Panc1 (cell line): Measurements from ENCODE around the gene SDK2. TPM values are rescaled to one million over a fixed set of nuclear protein-coding genes. Genes with fewer than 3 reads are reported as not detected.

Source experiments
- ATAC-seq: fragments of 200-7000 bp; cut with Tn5 transposase; 2 replicates; pipeline ENCODE4 v1.9.1; 2020; ENCODE audit warnings: mild to moderate bottlenecking, moderate library complexity
- BruUV-seq: library from RNA; stranded (reverse); fragments of 400-500 nt; replicated peaks from 2 replicates; lab custom pipeline; 2021; lab: Mats Ljungman, UMichigan
- CTCF ChIA-PET: fragments of 300-600 bp; sonication (Branson Sonifier 250); formaldehyde crosslinking; loops from one replicate; lab custom pipeline; 2022; ENCODE audit warnings: antibody characterized with exemption; lab: Charles Lee
- POLR2A ChIA-PET: fragments of 300-600 bp; sonication (Branson Sonifier 250); formaldehyde crosslinking; loops from one replicate; lab custom pipeline; 2022; ENCODE audit warnings: antibody characterized with exemption; lab: Charles Lee
- DNase-seq: peaks from one replicate; pipeline ENCODE4 v3.0.0-alpha.2; 2010; ENCODE audit warnings: low read depth, low spot score
- H3K27ac ChIP-seq: 2 replicates; pipeline ENCODE4 v1.5.1; 2011; ENCODE audit warnings: mild to moderate bottlenecking, low read length, inconsistent platforms
- H3K27me3 ChIP-seq: fragments of 200-500 bp; sonication (Bioruptor generic); 2 replicates; pipeline ENCODE4 v1.6.0; 2014; ENCODE audit warnings: low read length, inconsistent platforms; ENCODE audit not compliant: control insufficient read depth, insufficient read depth
- H3K36me3 ChIP-seq: fragments of 200-500 bp; sonication (Bioruptor generic); 2 replicates; pipeline ENCODE4 v1.5.1; 2014; ENCODE audit warnings: inconsistent platforms, mild to moderate bottlenecking, low read length, moderate library complexity; ENCODE audit not compliant: control insufficient read depth, insufficient read depth
- H3K4me1 ChIP-seq: 2 replicates; pipeline ENCODE4 v1.5.1; 2011; ENCODE audit warnings: inconsistent platforms, mild to moderate bottlenecking, low read length, moderate library complexity; ENCODE audit not compliant: control insufficient read depth, insufficient read depth
- H3K4me3 ChIP-seq, 2 experiments: 2 replicates each; pipeline ENCODE4 v1.5.1; 2011 to 2012; ENCODE audit warnings: low read depth in 2 of 2, low read length in 2 of 2, mild to moderate bottlenecking in 2 of 2, inconsistent platforms in 1 of 2, moderate library complexity in 1 of 2
- H3K9me3 ChIP-seq: fragments of 200-500 bp; sonication (Bioruptor generic); 2 replicates; pipeline ENCODE4 v1.5.1; 2014; ENCODE audit warnings: low read depth, mild to moderate bottlenecking, inconsistent platforms, low read length, moderate library complexity; ENCODE audit not compliant: control insufficient read depth, insufficient read depth
- POLR2AphosphoS5 ChIP-seq: IDR thresholded peaks from 2 replicates; pipeline ENCODE4 v1.6.1; 2012; ENCODE audit warnings: mild to moderate bottlenecking, low read depth, low read length, moderate library complexity
- SIN3A ChIP-seq: IDR thresholded peaks from 2 replicates; pipeline ENCODE4 v1.6.1; 2012; ENCODE audit warnings: low read depth, mild to moderate bottlenecking, low read length, moderate library complexity, borderline replicate concordance; ENCODE audit not compliant: insufficient read depth
- TCF7L2 ChIP-seq: IDR thresholded peaks from 2 replicates; pipeline ENCODE4 v1.6.1; 2011; ENCODE audit warnings: mild to moderate bottlenecking, low read depth, low read length, inconsistent platforms
- in situ Hi-C: cut with HindIII; loops from 2 replicates; pipeline ENCODE4 v1.10.0; 2016; ENCODE audit warnings: low sequenced_read_pairs, low pct_unique_long_range_greater_than_20kb
- intact Hi-C: fragments of 100-400 bp; cut with micrococcal nuclease; formaldehyde crosslinking; loops from one replicate; pipeline ENCODE4 v1.10.0; 2022; ENCODE audit not compliant: unreplicated experiment
- total RNA-seq: library from RNA; stranded (reverse); gene quantifications from one replicate; pipeline ENCODE4 v1.2.1, GENCODE V29; 2021; ENCODE audit not compliant: unreplicated experiment
- TF ChIP-seq, protein P1 (sequence below), 2 experiments: IDR thresholded peaks; 2 replicates each; pipeline ENCODE4 v1.6.1; 2011 to 2012; ENCODE audit warnings: low read depth in 2 of 2, control low read depth in 1 of 2, low read length in 1 of 2, mild to moderate bottlenecking in 1 of 2, moderate library complexity in 1 of 2; ENCODE audit not compliant: insufficient read depth in 1 of 2
- TF ChIP-seq, protein P2 (sequence below): fragments of 450-650 bp; IDR thresholded peaks from 2 replicates; pipeline ENCODE4 v1.5.1; 2017; ENCODE audit warnings: mild to moderate bottlenecking

The SDK2 gene
- total RNA-seq, 1 experiment from 2014 or later = 0.41 TPM

DNA sequence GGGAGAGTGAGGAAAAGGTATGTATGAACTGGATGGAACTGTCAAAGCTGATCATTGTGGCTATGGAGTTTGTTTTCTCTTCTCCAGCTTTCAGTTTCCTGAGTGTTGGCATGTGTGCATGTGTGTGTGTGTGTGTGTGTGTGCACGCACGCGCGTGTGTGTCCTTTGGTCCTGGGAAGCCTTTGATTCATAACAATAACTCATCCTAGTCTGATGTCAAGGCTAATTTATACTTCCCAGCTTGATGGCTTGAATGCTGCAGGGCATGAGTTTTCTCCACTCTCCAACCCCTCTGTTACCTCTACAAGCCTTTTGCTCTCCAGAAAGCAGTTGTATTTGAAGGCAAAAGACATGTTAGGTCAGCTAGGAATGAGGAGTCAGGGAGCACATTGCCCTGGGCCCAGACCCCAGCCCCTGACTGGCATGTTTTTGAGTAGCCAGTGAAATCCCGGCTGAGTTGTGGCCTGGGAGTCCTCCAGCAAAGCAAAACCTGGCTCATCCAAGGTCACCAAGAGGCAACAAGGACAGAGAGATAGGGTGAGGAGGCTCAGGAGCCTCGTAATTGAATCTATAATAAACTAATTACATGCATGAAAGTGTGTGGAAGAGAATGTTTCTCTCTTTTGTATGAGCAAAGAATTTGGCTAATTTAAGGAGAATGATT is 323.5 kb downstream of the SDK2 start:
- no peak for TF ChIP-seq TCF7L2
- TF ChIP-seq, protein P1, sequence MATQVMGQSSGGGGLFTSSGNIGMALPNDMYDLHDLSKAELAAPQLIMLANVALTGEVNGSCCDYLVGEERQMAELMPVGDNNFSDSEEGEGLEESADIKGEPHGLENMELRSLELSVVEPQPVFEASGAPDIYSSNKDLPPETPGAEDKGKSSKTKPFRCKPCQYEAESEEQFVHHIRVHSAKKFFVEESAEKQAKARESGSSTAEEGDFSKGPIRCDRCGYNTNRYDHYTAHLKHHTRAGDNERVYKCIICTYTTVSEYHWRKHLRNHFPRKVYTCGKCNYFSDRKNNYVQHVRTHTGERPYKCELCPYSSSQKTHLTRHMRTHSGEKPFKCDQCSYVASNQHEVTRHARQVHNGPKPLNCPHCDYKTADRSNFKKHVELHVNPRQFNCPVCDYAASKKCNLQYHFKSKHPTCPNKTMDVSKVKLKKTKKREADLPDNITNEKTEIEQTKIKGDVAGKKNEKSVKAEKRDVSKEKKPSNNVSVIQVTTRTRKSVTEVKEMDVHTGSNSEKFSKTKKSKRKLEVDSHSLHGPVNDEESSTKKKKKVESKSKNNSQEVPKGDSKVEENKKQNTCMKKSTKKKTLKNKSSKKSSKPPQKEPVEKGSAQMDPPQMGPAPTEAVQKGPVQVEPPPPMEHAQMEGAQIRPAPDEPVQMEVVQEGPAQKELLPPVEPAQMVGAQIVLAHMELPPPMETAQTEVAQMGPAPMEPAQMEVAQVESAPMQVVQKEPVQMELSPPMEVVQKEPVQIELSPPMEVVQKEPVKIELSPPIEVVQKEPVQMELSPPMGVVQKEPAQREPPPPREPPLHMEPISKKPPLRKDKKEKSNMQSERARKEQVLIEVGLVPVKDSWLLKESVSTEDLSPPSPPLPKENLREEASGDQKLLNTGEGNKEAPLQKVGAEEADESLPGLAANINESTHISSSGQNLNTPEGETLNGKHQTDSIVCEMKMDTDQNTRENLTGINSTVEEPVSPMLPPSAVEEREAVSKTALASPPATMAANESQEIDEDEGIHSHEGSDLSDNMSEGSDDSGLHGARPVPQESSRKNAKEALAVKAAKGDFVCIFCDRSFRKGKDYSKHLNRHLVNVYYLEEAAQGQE (IDR thresholded peaks at IDR 0.05; ENCODE audit: insufficient read depth in 1 of 2, low read depth in 2 of 2, low read length in 1 of 2) = no peak
- no peak for TF ChIP-seq SIN3A
- TF ChIP-seq, protein P2, sequence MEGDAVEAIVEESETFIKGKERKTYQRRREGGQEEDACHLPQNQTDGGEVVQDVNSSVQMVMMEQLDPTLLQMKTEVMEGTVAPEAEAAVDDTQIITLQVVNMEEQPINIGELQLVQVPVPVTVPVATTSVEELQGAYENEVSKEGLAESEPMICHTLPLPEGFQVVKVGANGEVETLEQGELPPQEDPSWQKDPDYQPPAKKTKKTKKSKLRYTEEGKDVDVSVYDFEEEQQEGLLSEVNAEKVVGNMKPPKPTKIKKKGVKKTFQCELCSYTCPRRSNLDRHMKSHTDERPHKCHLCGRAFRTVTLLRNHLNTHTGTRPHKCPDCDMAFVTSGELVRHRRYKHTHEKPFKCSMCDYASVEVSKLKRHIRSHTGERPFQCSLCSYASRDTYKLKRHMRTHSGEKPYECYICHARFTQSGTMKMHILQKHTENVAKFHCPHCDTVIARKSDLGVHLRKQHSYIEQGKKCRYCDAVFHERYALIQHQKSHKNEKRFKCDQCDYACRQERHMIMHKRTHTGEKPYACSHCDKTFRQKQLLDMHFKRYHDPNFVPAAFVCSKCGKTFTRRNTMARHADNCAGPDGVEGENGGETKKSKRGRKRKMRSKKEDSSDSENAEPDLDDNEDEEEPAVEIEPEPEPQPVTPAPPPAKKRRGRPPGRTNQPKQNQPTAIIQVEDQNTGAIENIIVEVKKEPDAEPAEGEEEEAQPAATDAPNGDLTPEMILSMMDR = no peak
- TF ChIP-seq POLR2AphosphoS5 = no peak
- intact Hi-C loops (no loop called here), in situ Hi-C loops (no loop called here)
- no peaks in the 10 kb centered on the region for H3K27me3 ChIP-seq
- ATAC-seq (no peak), DNase-seq (no peak)
- H3K9me3 ChIP-seq = no peaks in the 10 kb centered on the region
- H3K27ac ChIP-seq = no peak overlapping the region
- no peak overlapping the region for H3K4me3 ChIP-seq
- POLR2A ChIA-PET = no interaction called here
- no peaks in the 10 kb centered on the region for H3K36me3 ChIP-seq
- BruUV-seq = no TSS peak
- no peaks in the 10 kb centered on the region for H3K4me1 ChIP-seq
- CTCF ChIA-PET = interaction anchor here (0.6 to 0.7 kb wide), 2 partner anchors 127 to 766 kb away, joined by 3 to 5 read pairs; no protein-coding TSS in a partner anchor

DNA sequence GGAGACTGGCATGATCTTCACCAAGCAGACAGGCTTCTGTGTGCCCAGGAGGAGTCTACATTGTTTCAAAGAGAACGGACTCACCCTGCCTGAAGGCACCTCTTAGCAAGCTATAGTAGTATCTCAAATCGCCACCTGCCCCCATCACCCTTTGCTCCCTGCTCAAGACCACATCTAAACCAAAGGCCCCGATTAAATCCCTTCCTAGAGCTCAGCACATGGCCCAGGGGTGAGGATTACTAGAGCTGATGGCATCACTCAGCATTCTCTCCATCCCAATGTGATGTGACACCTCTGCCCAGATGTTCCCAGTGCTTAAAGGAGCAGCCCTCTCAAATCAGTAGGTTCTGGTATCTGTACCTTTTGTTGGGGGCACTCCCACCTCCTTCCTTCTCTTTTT is 324.5 kb downstream of the SDK2 start:
- CTCF ChIA-PET = no interaction called here
- ATAC-seq (no peak), DNase-seq (no peak)
- BruUV-seq = no TSS peak
- H3K36me3 ChIP-seq = no peaks in the 10 kb centered on the region
- no peaks in the 10 kb centered on the region for H3K27me3 ChIP-seq
- no peak for TF ChIP-seq TCF7L2
- TF ChIP-seq, protein P2 = no peak
- TF ChIP-seq SIN3A = no peak
- TF ChIP-seq, protein P1 (IDR thresholded peaks at IDR 0.05; ENCODE audit: insufficient read depth in 1 of 2, low read depth in 2 of 2, low read length in 1 of 2) = no peak
- no peaks in the 10 kb centered on the region for H3K4me1 ChIP-seq
- intact Hi-C loops = no loop called here
- no peak overlapping the region for H3K27ac ChIP-seq
- no peak overlapping the region for H3K4me3 ChIP-seq
- in situ Hi-C loops = no loop called here
- H3K9me3 ChIP-seq = no peaks in the 10 kb centered on the region
- POLR2A ChIA-PET = no interaction called here
